Memory B cell (primary cell): ENCODE measurements around the gene ZDHHC22.
A peak's percentile ranks its signal among the peaks of the same experiment; 100 is the strongest.
"Not testable (repeated sequence)": the region's sequence is repeated elsewhere in the genome, so short reads cannot be mapped to it uniquely, and the experiment has no call there.

ENCODE experiments used
- ATAC-seq: fragments of 150-1000 bp; cut with Tn5 transposase; 2 replicates; pipeline ENCODE4 v1.10.0; 2021; ENCODE audit warnings: low read depth, mild to moderate bottlenecking, moderate library complexity
- DNase-seq, 2 donors: peaks; one replicate each; pipeline ENCODE4 v3.0.0; 2022; ENCODE audit warnings: low spot score in 2 of 2
- H3K27ac Mint-ChIP-seq: one replicate; pipeline ENCODE4 v1.8.0; 2022; ENCODE audit warnings: mild to moderate bottlenecking, moderate library complexity, mixed read lengths
- H3K27me3 Mint-ChIP-seq: one replicate; pipeline ENCODE4 v1.8.0; 2022; ENCODE audit warnings: mixed read lengths
- H3K36me3 Mint-ChIP-seq: one replicate; pipeline ENCODE4 v1.8.0; 2022; ENCODE audit warnings: mild to moderate bottlenecking, mixed read lengths
- H3K4me1 Mint-ChIP-seq: one replicate; pipeline ENCODE4 v1.8.0; 2022; ENCODE audit warnings: mixed read lengths
- H3K4me3 Mint-ChIP-seq: one replicate; pipeline ENCODE4 v1.8.0; 2022; ENCODE audit warnings: mild to moderate bottlenecking, moderate library complexity, mixed read lengths
- H3K9me3 Mint-ChIP-seq: one replicate; pipeline ENCODE4 v1.8.0; 2022; ENCODE audit warnings: mixed read lengths

Gene ZDHHC22

DNA sequence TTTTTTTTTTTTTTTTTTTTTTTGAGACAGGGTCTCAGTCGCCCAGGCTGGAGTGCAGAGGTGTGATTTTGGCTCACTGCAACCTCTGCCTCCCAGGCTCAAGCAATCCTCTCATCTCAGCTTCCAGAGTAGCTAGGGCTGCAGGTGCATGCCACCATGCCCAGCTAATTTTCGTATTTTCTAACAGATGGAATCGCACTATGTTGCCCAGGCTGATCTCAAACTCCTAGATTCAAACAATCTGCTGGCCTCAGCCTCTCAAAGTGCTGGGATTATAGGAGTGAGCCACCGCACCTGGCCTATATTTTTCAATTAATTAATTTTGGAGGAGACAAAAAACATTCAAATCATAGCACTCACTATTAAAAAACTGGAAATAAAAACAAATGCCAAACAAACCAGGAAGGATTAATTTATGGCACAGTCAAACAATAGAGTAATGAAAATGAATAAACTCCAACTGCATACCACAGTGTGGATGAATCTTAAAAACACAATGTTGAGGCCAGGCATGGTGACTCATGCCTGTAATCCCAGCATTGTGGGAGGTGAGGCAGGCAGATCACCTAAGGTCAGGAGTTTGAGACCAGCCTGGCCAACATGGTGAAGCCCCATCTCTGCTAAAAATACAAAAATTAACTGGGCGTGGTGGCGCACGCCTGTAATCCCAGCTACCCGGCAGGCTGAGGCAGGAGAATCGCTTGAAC is 32.5 kb upstream of the ZDHHC22 start:
- not testable (repeated sequence) for DNase-seq, H3K36me3 Mint-ChIP-seq, H3K4me3 Mint-ChIP-seq, H3K9me3 Mint-ChIP-seq, H3K27ac Mint-ChIP-seq, H3K27me3 Mint-ChIP-seq, ATAC-seq, H3K4me1 Mint-ChIP-seq

DNA sequence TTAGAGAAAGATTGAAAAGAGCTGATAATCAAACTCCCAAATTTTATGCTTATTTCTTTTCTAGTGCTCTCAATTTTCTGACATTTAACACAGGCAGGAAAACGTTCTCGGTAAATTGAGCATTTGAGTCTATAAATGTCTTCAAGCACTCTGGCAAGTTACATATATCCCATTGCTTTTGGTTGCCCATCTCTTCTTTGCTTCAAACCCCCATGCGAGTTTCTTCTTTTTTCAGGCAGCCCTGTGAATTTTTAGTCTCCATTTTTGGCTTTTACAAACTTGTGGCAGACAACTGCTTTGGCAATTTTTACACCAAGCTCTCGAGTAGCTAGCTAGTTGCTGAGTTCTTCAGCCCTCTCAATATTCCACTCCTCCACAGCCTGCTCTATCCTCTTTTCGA is 31.3 kb upstream of the ZDHHC22 start:
- Mint-ChIP-seq H3K27me3 (peaks cover 4% of the 10 kb centered on the region), H3K36me3 (no peaks in the 10 kb centered on the region), H3K27ac (no peak overlapping the region), H3K4me3 (no peak overlapping the region), H3K9me3 (peaks cover 10% of the 10 kb centered on the region), H3K4me1 (peaks cover 3% of the 10 kb centered on the region)
- ATAC-seq = no peak
- DNase-seq = no peak

DNA sequence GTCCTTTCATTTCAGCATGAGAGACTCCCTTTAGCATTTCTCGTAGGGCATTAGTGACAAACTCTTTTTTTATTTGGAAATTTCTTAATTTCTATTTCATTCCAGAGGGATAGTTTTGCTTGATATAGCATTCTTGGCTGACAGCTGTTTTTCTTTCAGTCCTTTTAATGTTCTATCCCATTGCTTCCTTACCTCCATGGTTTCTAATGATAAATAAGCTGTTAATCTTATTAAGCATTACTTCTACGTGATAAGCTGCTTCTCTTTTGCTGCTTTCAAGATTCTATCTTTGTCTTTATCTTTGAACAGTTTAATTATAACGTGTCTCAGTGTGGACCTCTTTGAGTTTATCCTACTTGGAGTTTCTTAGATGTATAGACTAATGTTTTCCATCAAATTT is 28.5 kb upstream of the ZDHHC22 start:
- Mint-ChIP-seq H3K36me3 (no peaks in the 10 kb centered on the region), H3K27ac (no peak overlapping the region), H3K4me3 (no peak overlapping the region), H3K4me1 (no peaks in the 10 kb centered on the region), H3K27me3 (peaks cover 2% of the 10 kb centered on the region), H3K9me3 (peaks cover 10% of the 10 kb centered on the region)
- DNase-seq (no peak), ATAC-seq (no peak)

DNA sequence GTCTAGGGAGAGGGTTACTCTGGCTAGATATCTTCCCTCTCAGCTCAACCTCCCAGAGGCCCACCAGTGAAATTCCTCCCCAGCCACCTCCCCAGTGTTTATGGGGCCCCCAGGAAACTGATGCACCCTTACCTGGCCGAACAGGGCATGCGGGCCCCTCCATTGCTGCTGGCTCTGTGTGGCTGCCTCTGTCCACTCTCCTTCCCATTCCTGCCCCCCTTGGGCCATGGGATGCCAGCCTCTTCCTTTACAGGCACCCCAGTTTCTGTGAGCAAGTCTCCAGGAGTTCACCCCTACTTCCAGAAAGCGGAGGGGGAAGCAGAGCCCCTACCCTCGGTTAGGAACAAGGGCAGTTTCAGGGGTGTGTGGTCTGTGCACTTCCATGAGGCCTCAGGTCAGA is 19.4 kb upstream of the ZDHHC22 start:
- no peaks in the 10 kb centered on the region for H3K36me3 Mint-ChIP-seq
- peaks cover 19% of the 10 kb centered on the region for H3K27me3 Mint-ChIP-seq
- H3K27ac Mint-ChIP-seq = no peak overlapping the region
- no peaks in the 10 kb centered on the region for H3K4me1 Mint-ChIP-seq
- DNase-seq (no peak), ATAC-seq (no peak)
- no peak overlapping the region for H3K4me3 Mint-ChIP-seq
- H3K9me3 Mint-ChIP-seq = no peaks in the 10 kb centered on the region

DNA sequence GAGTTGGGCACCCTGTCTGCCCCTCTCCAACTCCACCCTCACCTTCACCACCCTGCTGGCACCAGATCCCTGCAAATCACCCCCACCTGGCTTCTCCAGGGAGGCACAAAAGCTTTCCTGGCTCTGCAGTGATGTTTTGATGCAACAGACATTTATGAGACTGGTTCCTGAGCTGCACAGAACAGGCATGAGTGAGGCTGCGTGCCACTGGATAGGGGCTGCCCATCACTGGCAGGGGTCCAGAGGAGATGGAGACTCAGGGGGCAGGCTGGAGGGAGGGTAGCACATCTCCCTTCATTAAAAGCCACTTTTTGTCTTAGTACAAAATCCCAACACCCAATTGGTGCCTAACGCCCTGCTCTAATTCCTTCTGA is 17.3 kb upstream of the ZDHHC22 start:
- DNase-seq (no peak), ATAC-seq (no peak)
- Mint-ChIP-seq H3K27me3 (peaks cover 28% of the 10 kb centered on the region), H3K9me3 (no peaks in the 10 kb centered on the region), H3K36me3 (no peaks in the 10 kb centered on the region), H3K4me3 (no peak overlapping the region), H3K4me1 (no peaks in the 10 kb centered on the region), H3K27ac (no peak overlapping the region)

DNA sequence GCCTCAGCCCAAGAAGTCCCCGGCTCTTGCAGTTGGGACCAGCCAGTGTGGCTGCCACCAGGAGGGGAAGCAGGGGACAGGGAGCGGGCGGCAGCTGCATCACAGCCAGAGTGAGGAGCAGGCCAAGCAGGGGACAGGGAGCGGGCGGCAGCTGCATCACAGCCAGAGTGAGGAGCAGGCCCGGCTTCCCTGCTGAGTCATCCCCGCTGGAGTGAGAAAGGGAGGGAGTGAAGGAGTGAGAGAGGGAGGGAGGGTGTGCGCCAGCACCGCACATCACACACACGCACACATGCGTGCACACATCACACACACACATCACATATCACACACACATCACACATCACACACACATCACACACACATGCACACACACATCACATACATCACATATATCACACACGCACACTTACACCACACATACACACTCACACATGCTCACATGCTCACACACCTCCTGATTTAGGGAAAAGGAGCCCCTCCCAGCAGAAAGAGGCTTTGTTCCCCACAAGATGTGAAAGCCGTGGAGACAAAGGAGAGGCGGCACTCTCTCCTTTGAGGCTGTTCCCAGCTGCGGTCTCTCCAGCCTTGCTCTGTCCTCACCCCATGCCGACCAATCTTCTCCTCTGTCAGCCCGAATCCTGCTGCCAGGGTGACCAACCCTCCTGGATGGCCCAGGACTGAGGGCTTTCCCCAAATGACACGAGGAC is 16.7 kb upstream of the ZDHHC22 start:
- H3K4me3 Mint-ChIP-seq = no peak overlapping the region
- H3K4me1 Mint-ChIP-seq = no peaks in the 10 kb centered on the region
- no peaks in the 10 kb centered on the region for H3K36me3 Mint-ChIP-seq
- no peaks in the 10 kb centered on the region for H3K9me3 Mint-ChIP-seq
- no peak overlapping the region for H3K27ac Mint-ChIP-seq
- H3K27me3 Mint-ChIP-seq = peaks cover 29% of the 10 kb centered on the region
- no peak for DNase-seq
- ATAC-seq = no peak

DNA sequence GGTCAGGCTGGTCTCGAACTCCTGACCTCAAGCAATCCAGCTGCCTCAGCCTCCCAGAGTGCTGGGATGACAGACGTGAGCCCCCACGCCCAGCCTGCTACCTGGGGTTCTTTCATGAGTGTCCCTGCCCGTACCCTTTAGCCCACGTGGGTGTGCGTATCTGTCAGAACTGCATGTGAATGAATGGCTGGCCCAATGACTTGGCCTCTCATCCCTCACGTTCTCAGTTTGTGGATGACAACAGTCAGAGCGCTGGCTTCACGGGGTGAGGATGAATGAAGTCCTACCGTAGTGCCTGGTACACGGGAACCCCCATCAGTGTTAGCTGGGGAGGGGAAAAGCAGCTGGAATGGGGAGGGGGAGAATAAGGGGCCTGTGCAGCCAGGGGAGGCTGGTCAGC is 16.1 kb upstream of the ZDHHC22 start:
- DNase-seq (no peak), ATAC-seq (no peak)
- no peaks in the 10 kb centered on the region for H3K9me3 Mint-ChIP-seq
- H3K27ac Mint-ChIP-seq = no peak overlapping the region
- no peak overlapping the region for H3K4me3 Mint-ChIP-seq
- peaks cover 33% of the 10 kb centered on the region for H3K27me3 Mint-ChIP-seq
- H3K4me1 Mint-ChIP-seq = no peaks in the 10 kb centered on the region
- no peaks in the 10 kb centered on the region for H3K36me3 Mint-ChIP-seq

DNA sequence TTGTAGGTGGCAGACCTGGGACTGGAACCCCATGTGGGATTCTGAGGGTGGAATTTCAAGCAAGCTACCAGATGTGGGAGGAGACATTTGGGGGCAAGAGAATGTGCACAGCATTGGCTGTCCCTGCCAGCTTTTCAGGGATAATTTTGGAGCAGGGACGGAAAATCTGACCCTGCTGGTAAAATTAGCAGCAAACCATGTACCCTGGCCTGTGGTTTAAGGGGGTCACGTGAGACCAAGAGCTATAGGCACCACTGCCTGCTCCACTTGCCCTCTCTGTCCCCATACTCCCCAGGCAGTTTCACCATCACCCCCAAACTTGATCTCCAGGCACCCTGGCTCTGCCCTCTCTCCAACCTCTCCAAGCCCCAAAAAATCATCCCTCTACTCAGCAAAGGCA is 13.5 kb upstream of the ZDHHC22 start:
- Mint-ChIP-seq H3K4me3 (no peak overlapping the region), H3K9me3 (no peaks in the 10 kb centered on the region), H3K27me3 (peaks cover 32% of the 10 kb centered on the region)

DNA sequence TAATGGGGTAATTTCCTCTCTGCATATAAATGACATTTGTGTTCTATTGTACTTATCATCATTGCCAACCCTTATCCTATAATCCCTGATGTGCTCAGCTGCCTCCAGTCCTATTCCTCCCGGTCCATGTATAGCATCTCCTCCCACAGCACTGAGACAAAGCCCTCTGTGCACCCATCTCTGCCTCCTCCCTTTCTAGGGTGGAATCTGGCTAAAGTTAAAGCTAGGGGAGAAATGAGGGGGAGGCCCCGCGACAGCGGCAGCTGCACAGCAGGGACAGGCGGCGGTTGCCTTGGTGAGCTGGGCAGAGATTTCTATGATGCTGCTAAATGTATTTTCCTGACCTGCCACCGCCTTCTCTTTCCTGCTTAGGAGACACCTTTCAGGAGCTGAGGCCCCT is 12.8 kb upstream of the ZDHHC22 start:
- H3K4me3 Mint-ChIP-seq = no peak overlapping the region
- DNase-seq (no peak), ATAC-seq (no peak)
- no peaks in the 10 kb centered on the region for H3K9me3 Mint-ChIP-seq
- peaks cover 32% of the 10 kb centered on the region for H3K27me3 Mint-ChIP-seq
- H3K27ac Mint-ChIP-seq = no peak overlapping the region
- no peaks in the 10 kb centered on the region for H3K36me3 Mint-ChIP-seq
- H3K4me1 Mint-ChIP-seq = peaks cover 5% of the 10 kb centered on the region

More for the DNA sequence above, 13.5 kb upstream of the ZDHHC22 start:
- H3K36me3 Mint-ChIP-seq = no peaks in the 10 kb centered on the region
- peaks cover 5% of the 10 kb centered on the region for H3K4me1 Mint-ChIP-seq
- ATAC-seq = no peak
- no peak for DNase-seq
- H3K27ac Mint-ChIP-seq = no peak overlapping the region

DNA sequence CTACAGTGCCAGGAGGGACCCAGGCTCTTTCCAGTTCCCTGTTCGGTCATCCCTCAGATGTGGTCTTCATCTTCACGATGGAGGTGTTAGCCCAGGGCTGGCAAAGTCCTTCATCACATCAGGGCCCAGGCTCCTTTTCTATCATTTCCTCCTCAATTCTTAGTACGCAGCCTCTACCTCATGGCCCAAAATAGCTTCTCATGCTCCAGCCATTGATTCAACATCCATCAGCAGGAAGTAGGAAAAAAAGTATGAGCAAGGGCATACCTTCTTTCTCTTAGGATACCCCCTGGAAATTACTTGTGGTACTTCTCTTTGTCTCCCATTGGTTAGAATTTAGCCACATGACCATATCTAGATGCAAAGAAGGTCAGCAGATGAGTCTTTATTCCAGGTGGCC is 12.2 kb upstream of the ZDHHC22 start:
- H3K9me3 Mint-ChIP-seq = no peaks in the 10 kb centered on the region
- peaks cover 5% of the 10 kb centered on the region for H3K4me1 Mint-ChIP-seq
- H3K36me3 Mint-ChIP-seq = no peaks in the 10 kb centered on the region
- H3K27ac Mint-ChIP-seq = no peak overlapping the region
- ATAC-seq = no peak
- no peak for DNase-seq
- H3K4me3 Mint-ChIP-seq = no peak overlapping the region
- peaks cover 30% of the 10 kb centered on the region for H3K27me3 Mint-ChIP-seq

DNA sequence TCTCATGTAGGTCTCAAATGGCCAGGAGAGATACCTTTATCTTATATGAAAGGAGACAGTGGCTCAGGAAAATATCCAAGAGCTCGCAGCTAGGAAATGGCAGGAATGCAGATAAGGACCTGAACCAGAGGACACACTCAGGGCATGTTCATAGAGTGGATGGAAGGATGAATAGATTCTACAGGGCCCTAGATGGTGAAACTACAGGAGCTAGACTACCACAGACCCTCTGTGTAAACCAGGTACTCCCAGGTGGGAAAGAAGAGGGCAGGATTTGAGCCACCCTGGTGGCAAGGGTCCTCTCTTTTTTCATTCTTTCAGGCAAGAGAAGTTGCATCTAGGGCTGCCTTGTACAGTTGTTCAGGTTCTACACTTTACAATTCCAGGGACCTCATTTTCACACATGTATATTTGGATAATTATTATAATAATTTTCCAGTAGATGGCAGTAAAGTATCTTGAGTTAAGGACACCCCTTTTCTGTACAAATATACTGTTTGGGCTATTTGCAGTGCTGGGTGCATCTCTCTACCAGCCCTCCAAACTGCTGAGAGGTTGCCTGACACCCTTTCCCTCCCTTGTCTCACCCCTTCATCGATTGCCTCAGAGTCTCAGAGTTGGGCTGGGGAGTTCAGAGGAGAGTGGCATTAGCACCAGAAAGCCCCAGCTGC is 10.5 kb upstream of the ZDHHC22 start:
- no peaks in the 10 kb centered on the region for H3K9me3 Mint-ChIP-seq
- DNase-seq (no peak), ATAC-seq (peak; percentile 79)
- H3K4me1 Mint-ChIP-seq = peaks cover 5% of the 10 kb centered on the region
- no peak overlapping the region for H3K27ac Mint-ChIP-seq
- peaks cover 22% of the 10 kb centered on the region for H3K27me3 Mint-ChIP-seq
- no peak overlapping the region for H3K4me3 Mint-ChIP-seq
- no peaks in the 10 kb centered on the region for H3K36me3 Mint-ChIP-seq

DNA sequence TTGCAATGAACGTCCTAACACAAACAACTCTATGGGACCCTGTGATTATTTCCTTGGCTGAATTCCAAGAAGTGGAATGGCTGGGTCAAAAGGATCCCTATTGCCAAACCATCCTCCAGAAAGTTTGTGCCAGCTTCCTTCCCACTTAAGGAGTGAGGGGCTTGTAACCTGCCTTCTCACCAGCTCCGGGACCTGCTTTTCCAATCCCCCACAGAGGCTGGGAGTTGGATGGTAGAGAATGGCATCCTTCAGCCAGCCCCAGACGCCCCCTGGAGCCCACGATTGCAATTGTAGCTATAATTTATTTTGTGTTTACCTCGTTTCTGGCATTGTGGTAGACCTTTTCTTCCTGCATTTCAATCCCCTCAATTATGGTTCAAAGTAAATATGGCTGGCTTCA is 9.7 kb upstream of the ZDHHC22 start:
- DNase-seq (no peak), ATAC-seq (no peak)
- H3K9me3 Mint-ChIP-seq = no peaks in the 10 kb centered on the region
- H3K27me3 Mint-ChIP-seq = peaks cover 22% of the 10 kb centered on the region
- H3K4me1 Mint-ChIP-seq = peaks cover 5% of the 10 kb centered on the region
- no peak overlapping the region for H3K27ac Mint-ChIP-seq
- no peaks in the 10 kb centered on the region for H3K36me3 Mint-ChIP-seq
- H3K4me3 Mint-ChIP-seq = no peak overlapping the region

DNA sequence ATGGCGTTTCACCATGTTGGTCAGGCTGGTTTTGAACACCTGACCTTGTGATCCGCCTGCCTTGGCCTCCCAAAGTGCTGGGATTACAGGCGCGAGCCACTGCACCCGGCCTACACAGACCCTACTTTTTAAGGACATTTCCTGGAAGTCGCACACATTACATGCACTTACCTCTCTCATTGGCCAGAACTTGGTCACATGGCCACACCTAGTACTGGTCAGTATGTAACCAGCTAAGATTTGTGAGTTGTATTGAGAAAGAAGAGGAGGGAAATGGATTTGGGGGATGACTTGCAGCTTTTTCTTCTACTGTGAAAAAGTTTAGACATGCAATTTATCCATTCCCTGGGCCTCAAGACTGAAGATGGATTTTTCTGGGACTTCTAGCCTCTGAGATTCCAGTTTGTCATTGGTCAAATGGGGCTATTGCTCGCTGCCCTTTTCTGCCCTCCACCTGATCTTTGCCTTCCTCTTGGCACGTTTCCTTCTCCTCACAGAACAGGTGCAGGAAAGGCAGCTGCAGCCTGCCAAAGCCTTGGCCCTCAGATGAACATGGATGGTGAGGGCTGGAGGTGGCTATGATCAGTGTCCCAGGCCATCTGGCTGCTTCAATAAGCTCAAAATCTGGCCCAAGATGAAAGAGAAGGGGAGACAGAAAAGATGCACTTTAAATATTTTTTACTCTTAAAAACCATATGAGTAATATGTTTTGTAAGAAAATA is 7.1 kb upstream of the ZDHHC22 start:
- ATAC-seq (no peak), DNase-seq (no peak)
- Mint-ChIP-seq H3K27me3 (peaks cover 23% of the 10 kb centered on the region), H3K9me3 (no peaks in the 10 kb centered on the region), H3K27ac (no peak overlapping the region), H3K4me1 (peaks cover 5% of the 10 kb centered on the region), H3K36me3 (no peaks in the 10 kb centered on the region), H3K4me3 (no peak overlapping the region)
